Peyer's patch (tissue), 4 donors: ENCODE results near the gene MAP1B. TPM values are rescaled to one million over a fixed set of nuclear protein-coding genes. Genes with fewer than 3 reads are reported as not detected.

Source experiments
- DNase-seq, 3 donors: peaks; one replicate each; pipeline ENCODE4 v3.0.0-alpha.2; 2017 to 2019
- H3K27ac ChIP-seq, 4 donors: fragments of 200-600 bp; sonication (generic); one replicate each; pipeline ENCODE4 v1.5.1; 2016 to 2019
- H3K27me3 ChIP-seq, 2 donors: fragments of 200-600 bp; sonication (generic); one replicate each; pipeline ENCODE4 v1.5.1; 2019
- H3K36me3 ChIP-seq, 3 donors: fragments of 200-600 bp; sonication (generic); one replicate each; pipeline ENCODE4 v1.5.1; 2016 to 2019
- H3K4me1 ChIP-seq, 4 donors: fragments of 200-600 bp; sonication (generic); one replicate each; pipeline ENCODE4 v1.5.1; 2016 to 2019
- H3K4me3 ChIP-seq, 4 donors: fragments of 200-600 bp; sonication (generic); 1 replicate in 3 of 4; 2 replicates in 1 of 4; pipeline ENCODE4 v1.5.1; 2016 to 2019; ENCODE audit warnings: mild to moderate bottlenecking in 1 of 4
- H3K9me3 ChIP-seq, 4 donors: fragments of 200-600 bp; sonication (generic); one replicate each; pipeline ENCODE4 v1.5.1; 2016 to 2019; ENCODE audit warnings: mild to moderate bottlenecking in 1 of 4
- CTCF ChIP-seq, 6 experiments: fragments of 450-650 bp in 4 of 6; fragments of 200-600 bp in 2 of 6; sonication (generic) in 1 of 6; IDR thresholded peaks; one replicate each; pipeline ENCODE4 v1.5.1; 2017 to 2019; ENCODE audit warnings: antibody characterized with exemption in 6 of 6, mild to moderate bottlenecking in 3 of 6, moderate library complexity in 1 of 6
- POLR2A ChIP-seq, 2 donors: fragments of 450-650 bp; IDR thresholded peaks; one replicate each; pipeline ENCODE4 v1.5.1; 2017; ENCODE audit warnings: antibody characterized with exemption in 2 of 2, mild to moderate bottlenecking in 2 of 2, moderate library complexity in 2 of 2
- total RNA-seq, 4 donors: library from RNA; depleted of rRNA; stranded (reverse); fragments of >200 nt; gene quantifications; one replicate each; pipeline ENCODE4 v1.1.0, GENCODE V29; 2016

MAP1B gene
- total RNA-seq, 4 donors from 2014 or later = 16.3 to 38.0 (median 25.7) TPM

GRCh38 chr5:72242796-72243475 is 135.7 kb downstream of the MAP1B start:
- no peaks in the 10 kb centered on the region for H3K9me3 ChIP-seq
- H3K27me3 ChIP-seq = no peaks in the 10 kb centered on the region
- H3K4me3 ChIP-seq = no peak overlapping the region
- TF ChIP-seq CTCF (IDR thresholded peaks at IDR 0.05) = no peak
- no peak for TF ChIP-seq POLR2A (IDR thresholded peaks at IDR 0.05)
- DNase-seq = no peak
- H3K4me1 ChIP-seq = peaks cover 0 to 7% (median 0%) of the 10 kb centered on the region in 4 donors
- H3K27ac ChIP-seq = no peak overlapping the region
- H3K36me3 ChIP-seq = no peaks in the 10 kb centered on the region

GRCh38 chr5:72243706-72244105 is 136.4 kb downstream of the MAP1B start:
- DNase-seq = no peak
- Histone ChIP-seq H3K27ac (no peak overlapping the region), H3K4me1 (peaks cover 0 to 11% (median 0%) of the 10 kb centered on the region in 4 donors), H3K9me3 (no peaks in the 10 kb centered on the region), H3K36me3 (no peaks in the 10 kb centered on the region), H3K4me3 (no peak overlapping the region), H3K27me3 (no peaks in the 10 kb centered on the region)
- TF ChIP-seq CTCF (IDR thresholded peaks at IDR 0.05) (no peak), POLR2A (IDR thresholded peaks at IDR 0.05) (no peak)

DNA sequence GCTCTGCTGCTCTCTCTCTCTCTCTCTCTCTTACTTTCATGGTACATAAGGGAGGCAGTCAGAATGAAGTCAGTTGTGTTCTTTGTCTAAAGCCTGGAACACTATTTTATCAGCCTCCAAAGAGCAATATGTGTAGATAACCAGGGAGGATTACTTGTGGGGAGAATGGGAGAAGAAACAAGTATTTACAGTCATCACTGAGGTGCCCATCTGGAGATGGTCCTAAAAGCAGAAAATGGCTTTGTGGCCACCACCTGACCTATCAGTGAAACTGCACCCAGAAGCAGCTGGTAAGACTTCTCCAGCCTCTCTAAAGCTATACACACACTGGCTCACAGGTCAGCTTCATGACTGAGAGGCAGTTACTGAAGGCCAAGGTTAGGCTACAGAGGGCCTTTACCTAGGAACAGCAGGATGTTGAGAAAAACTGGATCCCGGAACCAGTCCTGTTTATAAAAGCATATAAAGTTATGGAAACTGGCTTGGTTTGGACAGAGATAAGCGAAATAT is 137.6 kb downstream of the MAP1B start:
- Histone ChIP-seq H3K4me3 (no peak overlapping the region), H3K27me3 (no peaks in the 10 kb centered on the region), H3K4me1 (peaks cover 0 to 11% (median 0%) of the 10 kb centered on the region in 4 donors), H3K36me3 (no peaks in the 10 kb centered on the region), H3K27ac (peak overlapping the region in 1 of 4 donors; percentile 1), H3K9me3 (no peaks in the 10 kb centered on the region)
- TF ChIP-seq POLR2A (IDR thresholded peaks at IDR 0.05) = no peak
- TF ChIP-seq CTCF (IDR thresholded peaks at IDR 0.05) = peak in 3 of 6 experiments; percentile 10 to 24 (median 22)
- no peak for DNase-seq

GRCh38 chr5:72245546-72245945 is 138.3 kb downstream of the MAP1B start:
- H3K36me3 ChIP-seq = no peaks in the 10 kb centered on the region
- TF ChIP-seq POLR2A (IDR thresholded peaks at IDR 0.05) = no peak
- TF ChIP-seq CTCF (IDR thresholded peaks at IDR 0.05) = no peak
- no peak for DNase-seq

DNA sequence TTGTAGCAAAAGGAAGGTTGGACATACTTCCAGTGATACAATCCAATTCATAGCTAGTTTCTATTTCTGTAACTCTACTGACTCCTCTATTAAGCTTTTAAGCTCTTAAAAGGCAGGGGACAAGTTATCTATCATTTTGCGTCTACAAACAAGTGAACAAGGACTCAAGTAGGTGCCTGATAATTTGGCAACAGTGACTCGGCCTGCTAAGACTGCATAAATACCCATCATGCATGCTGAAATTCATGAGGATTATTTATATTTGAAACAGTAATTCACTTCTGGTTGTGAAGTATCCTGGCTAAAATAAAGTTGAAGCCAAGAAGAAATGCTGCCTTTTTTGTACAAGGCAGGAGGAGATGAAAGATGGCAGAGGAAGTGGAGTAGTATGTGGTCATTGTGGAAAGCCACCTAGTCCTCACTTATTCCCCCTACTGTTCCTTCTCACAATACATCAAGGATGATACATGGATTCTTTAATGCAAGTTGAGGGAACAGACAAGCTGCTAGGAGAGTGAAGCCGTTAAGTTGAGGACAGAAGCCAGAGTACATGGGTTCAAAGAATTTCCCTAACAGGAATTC is 138.8 kb downstream of the MAP1B start:
- Histone ChIP-seq H3K4me3 (no peak overlapping the region), H3K27me3 (no peaks in the 10 kb centered on the region), H3K36me3 (no peaks in the 10 kb centered on the region), H3K9me3 (no peaks in the 10 kb centered on the region), H3K4me1 (peaks cover 0 to 11% (median 0%) of the 10 kb centered on the region in 4 donors), H3K27ac (peak overlapping the region in 2 of 4 donors; percentile 1 to 25)
- DNase-seq = no peak
- TF ChIP-seq CTCF (IDR thresholded peaks at IDR 0.05) (peak in 1 of 6 experiments; percentile 25), POLR2A (IDR thresholded peaks at IDR 0.05) (no peak)

More at GRCh38 chr5:72245546-72245945, 138.3 kb downstream of the MAP1B start:
- Histone ChIP-seq H3K4me1 (peaks cover 0 to 11% (median 0%) of the 10 kb centered on the region in 4 donors), H3K27me3 (no peaks in the 10 kb centered on the region), H3K9me3 (no peaks in the 10 kb centered on the region), H3K27ac (peak overlapping the region in 1 of 4 donors; percentile 25), H3K4me3 (no peak overlapping the region)
